AG04449 (cell line): ENCODE results near the gene SBF1.
"Not testable (repeated sequence)": the region's sequence is repeated elsewhere in the genome, so short reads cannot be mapped to it uniquely, and the experiment has no call there.

Experiments used
- CTCF ChIA-PET: fragments of 350-600 bp; formaldehyde crosslinking; extraction: SDS; loops from one replicate; lab custom pipeline; 2021; ENCODE audit warnings: antibody characterized with exemption; lab: Yijun Ruan, JAX
- POLR2A ChIA-PET: fragments of 400-600, 350-600 bp; formaldehyde crosslinking; extraction: SDS; loops from one replicate; lab custom pipeline; 2020; ENCODE audit warnings: antibody characterized with exemption, inconsistent platforms; lab: Yijun Ruan, JAX
- DNase-seq: peaks from one replicate; pipeline ENCODE4 v3.0.0-alpha.2; 2010; ENCODE audit warnings: low read depth, low spot score
- H3K4me3 ChIP-seq: 2 replicates; pipeline ENCODE4 v1.5.1; 2011; ENCODE audit warnings: low read depth, mild to moderate bottlenecking, control low read depth, low read length
- TF ChIP-seq, protein P1 (sequence below): IDR thresholded peaks from one replicate; pipeline ENCODE4 v1.5.1; 2011; ENCODE audit warnings: mild to moderate bottlenecking, moderate library complexity, low read length, control low read depth, inconsistent platforms; ENCODE audit not compliant: insufficient read depth; ENCODE audit errors: missing control alignments

SBF1 gene

GRCh38 chr22:50521710-50522109 is 46.9 kb upstream of the SBF1 start:
- POLR2A ChIA-PET, result no interaction called here
- CTCF ChIA-PET, result interaction anchor here (1.3 kb wide), 1 partner anchor 99 kb away, joined by 5 read pairs; no protein-coding TSS in a partner anchor
- no peak for DNase-seq
- no peak overlapping the region for H3K4me3 ChIP-seq
- TF ChIP-seq, protein P1, sequence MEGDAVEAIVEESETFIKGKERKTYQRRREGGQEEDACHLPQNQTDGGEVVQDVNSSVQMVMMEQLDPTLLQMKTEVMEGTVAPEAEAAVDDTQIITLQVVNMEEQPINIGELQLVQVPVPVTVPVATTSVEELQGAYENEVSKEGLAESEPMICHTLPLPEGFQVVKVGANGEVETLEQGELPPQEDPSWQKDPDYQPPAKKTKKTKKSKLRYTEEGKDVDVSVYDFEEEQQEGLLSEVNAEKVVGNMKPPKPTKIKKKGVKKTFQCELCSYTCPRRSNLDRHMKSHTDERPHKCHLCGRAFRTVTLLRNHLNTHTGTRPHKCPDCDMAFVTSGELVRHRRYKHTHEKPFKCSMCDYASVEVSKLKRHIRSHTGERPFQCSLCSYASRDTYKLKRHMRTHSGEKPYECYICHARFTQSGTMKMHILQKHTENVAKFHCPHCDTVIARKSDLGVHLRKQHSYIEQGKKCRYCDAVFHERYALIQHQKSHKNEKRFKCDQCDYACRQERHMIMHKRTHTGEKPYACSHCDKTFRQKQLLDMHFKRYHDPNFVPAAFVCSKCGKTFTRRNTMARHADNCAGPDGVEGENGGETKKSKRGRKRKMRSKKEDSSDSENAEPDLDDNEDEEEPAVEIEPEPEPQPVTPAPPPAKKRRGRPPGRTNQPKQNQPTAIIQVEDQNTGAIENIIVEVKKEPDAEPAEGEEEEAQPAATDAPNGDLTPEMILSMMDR, result no peak

DNA sequence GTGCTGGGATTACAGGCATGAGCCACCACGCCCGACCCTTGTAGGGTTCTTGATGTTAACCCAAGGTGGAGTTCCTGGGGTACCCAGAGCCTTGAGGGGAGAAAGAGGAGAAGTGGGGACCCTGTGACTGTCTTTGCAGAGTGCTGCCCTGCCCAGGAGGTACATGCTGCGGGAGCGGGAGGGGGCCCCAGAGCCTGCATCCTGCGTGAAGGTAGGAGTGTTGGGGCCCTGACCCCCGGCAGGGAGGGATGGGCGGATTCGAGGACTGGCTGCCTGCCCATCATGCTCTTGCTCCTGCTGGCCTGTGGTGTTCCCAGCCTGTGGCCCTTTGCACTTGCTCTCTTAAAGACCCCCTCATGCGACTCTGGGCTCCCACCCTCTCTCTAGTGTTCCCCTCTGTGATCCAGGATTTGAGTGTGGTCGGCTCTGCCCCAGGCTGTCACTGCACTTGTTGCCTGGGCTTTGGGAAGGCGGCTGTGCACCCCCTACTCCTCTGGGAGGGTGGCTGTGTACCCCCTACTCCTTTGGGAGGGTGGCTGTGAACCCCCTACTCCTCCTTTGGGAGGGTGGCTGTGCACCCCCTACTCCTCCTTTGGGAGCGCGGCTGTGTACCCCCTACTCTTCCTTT is 46.1 kb upstream of the SBF1 start:
- no peak overlapping the region for H3K4me3 ChIP-seq
- POLR2A ChIA-PET, result no interaction called here
- TF ChIP-seq, protein P1, result no peak
- CTCF ChIA-PET, result no interaction called here
- no peak for DNase-seq

GRCh38 chr22:50520184-50520583 is 45.3 kb upstream of the SBF1 start:
- DNase-seq, H3K4me3 ChIP-seq, POLR2A ChIA-PET: not testable (repeated sequence)
- CTCF ChIA-PET, result interaction anchor here (0.7 kb wide), 1 partner anchor 10 kb away, joined by 3 read pairs; no protein-coding TSS in a partner anchor

DNA sequence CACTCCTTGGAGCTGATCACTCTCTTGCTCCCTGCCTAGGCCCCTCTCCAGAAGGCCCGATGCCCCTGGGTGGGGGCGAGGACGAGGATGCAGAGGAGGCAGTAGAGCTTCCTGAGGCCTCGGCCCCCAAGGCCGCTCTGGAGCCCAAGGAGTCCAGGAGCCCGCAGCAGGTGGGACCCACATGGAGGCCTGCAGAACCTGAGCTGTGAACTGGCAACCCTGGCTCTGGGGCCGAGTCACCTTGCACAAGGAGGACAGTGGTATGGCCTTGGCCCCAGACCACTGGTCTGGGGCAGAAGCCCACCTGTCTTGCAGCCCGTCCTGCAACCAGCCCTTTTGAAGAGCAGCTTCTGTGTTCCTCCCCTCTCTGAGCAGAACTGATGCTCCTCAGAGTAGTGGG is 44.3 kb upstream of the SBF1 start:
- DNase-seq, result no peak
- TF ChIP-seq, protein P1, result no peak
- POLR2A ChIA-PET, result no interaction called here
- no peak overlapping the region for H3K4me3 ChIP-seq
- CTCF ChIA-PET, result interaction anchor here (0.9 kb wide), 1 partner anchor 16 kb away, joined by 3 read pairs; no protein-coding TSS in a partner anchor

- POLR2A ChIA-PET, result no interaction called here
- TF ChIP-seq, protein P1, result no peak
- CTCF ChIA-PET, result interaction anchor here (0.9 kb wide), 1 partner anchor 15 kb away, joined by 3 read pairs; no protein-coding TSS in a partner anchor
Measured at GRCh38 chr22:50518606-50519005, 43.8 kb upstream of the SBF1 start.

GRCh38 chr22:50517495-50518260 is 42.8 kb upstream of the SBF1 start:
- no peak overlapping the region for H3K4me3 ChIP-seq
- TF ChIP-seq, protein P1, result no peak
- DNase-seq, result no peak
- POLR2A ChIA-PET, result no interaction called here
- CTCF ChIA-PET, result interaction anchor here (1.0 kb wide), 1 partner anchor 8 kb away, joined by 4 read pairs; the partner anchor contains the start of gene SCO2

More at GRCh38 chr22:50518606-50519005, 43.8 kb upstream of the SBF1 start:
- DNase-seq, result no peak
- H3K4me3 ChIP-seq, result no peak overlapping the region
